A375 (cell line): ENCODE measurements around the gene UGT2B11. TPM values are rescaled to one million over a fixed set of nuclear protein-coding genes. Genes with fewer than 3 reads are reported as not detected.

Source experiments
- total RNA-seq: library from RNA; depleted of rRNA; stranded (reverse); fragments of >200 nt; shearing (Covaris generic); gene quantifications from 2 replicates; pipeline ENCODE4 v1.2.3, GENCODE V29; 2014; rRNA removed

The UGT2B11 gene
- not detected in 2 replicates for total RNA-seq

DNA sequence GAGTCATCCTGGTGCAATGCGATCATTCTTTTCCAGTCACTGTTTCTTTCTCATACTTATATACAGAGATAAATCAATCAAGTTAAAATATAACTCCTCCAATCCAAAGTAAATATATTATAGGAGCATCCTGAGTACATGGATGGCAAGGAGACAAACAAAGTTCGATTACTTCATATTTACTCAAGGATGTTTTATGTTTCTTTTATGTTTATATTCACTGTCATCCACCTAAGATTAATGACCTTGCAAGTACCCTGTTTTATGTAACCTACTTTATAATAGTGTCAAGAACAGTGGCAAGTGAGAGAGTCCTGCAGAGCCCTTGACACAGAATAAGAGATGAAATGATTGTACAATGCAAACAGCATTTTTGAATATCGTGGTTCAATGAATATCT, at the start of gene UGT2B11:
UGT2B11 (minus strand) TSS at position 33 of the 400 bp plus-strand sequence; CDS start at position 7, 26 bp downstream.

Other genes starting within 250 kb of the UGT2B11 start
- 1.6 and 2.0 TPM in 2 replicates for gene UGT2B7, start 118.3 kb downstream of the UGT2B11 start, total RNA-seq
- not detected in 2 replicates for gene UGT2B28, start 65.7 kb upstream of the UGT2B11 start, total RNA-seq